Measurements from ENCODE around the gene ZNF254.
"Not testable (repeated sequence)": the region's sequence is repeated elsewhere in the genome, so short reads cannot be mapped to it uniquely, and the experiment has no call there.

The ZNF254 gene

GRCh38 chr19:24086974-24087595, at the start of gene ZNF254:
TSS of gene ZNF254 (plus strand) at chr19:24087187. CDS start at chr19:24087308, 121 bp downstream.
- DNase-seq: peak; percentile 89

- no peak for DNase-seq
Observed at GRCh38 chr19:24040621-24041020, 46.4 kb upstream of the ZNF254 start.

GRCh38 chr19:24041326-24041725, 45.7 kb upstream of the ZNF254 start:
- DNase-seq: not testable (repeated sequence)

- no peak for DNase-seq
Observed at GRCh38 chr19:24046550-24046949, 40.4 kb upstream of the ZNF254 start.

GRCh38 chr19:24048261-24048660, 38.7 kb upstream of the ZNF254 start:
- DNase-seq: no peak

- DNase-seq: no peak
Observed at GRCh38 chr19:24049537-24049936, 37.5 kb upstream of the ZNF254 start.

GRCh38 chr19:24051516-24051915, 35.5 kb upstream of the ZNF254 start:
- no peak for DNase-seq

- no peak for DNase-seq
Observed at GRCh38 chr19:24052811-24053210, 34.2 kb upstream of the ZNF254 start.

GRCh38 chr19:24053601-24054000, 33.4 kb upstream of the ZNF254 start:
- DNase-seq: no peak

GRCh38 chr19:24054044-24054935, 32.7 kb upstream of the ZNF254 start:
- peak; percentile 92 for DNase-seq

- no peak for DNase-seq
Observed at GRCh38 chr19:24055548-24055947, 31.4 kb upstream of the ZNF254 start.

- no peak for DNase-seq
Observed at GRCh38 chr19:24057144-24057543, 29.8 kb upstream of the ZNF254 start.

- no peak for DNase-seq
Observed at GRCh38 chr19:24059563-24060295, 27.3 kb upstream of the ZNF254 start.

GRCh38 chr19:24060687-24061356, 26.2 kb upstream of the ZNF254 start:
- DNase-seq: no peak

GRCh38 chr19:24062190-24062589, 24.8 kb upstream of the ZNF254 start:
- DNase-seq: no peak

GRCh38 chr19:24063295-24063694, 23.7 kb upstream of the ZNF254 start:
- DNase-seq: no peak

- no peak for DNase-seq
Observed at GRCh38 chr19:24064175-24064574, 22.8 kb upstream of the ZNF254 start.

- no peak for DNase-seq
Observed at GRCh38 chr19:24065243-24065642, 21.7 kb upstream of the ZNF254 start.

GRCh38 chr19:24065865-24066604, 21.0 kb upstream of the ZNF254 start:
- no peak for DNase-seq

GRCh38 chr19:24069905-24070657, 16.9 kb upstream of the ZNF254 start:
- DNase-seq: no peak

GRCh38 chr19:24071078-24071477, 15.9 kb upstream of the ZNF254 start:
- no peak for DNase-seq

Data from HCEC 1CT (cell line).